Stomach (tissue), 4 donors: ENCODE results near the gene PDZRN3.

ENCODE experiments used
- CTCF ChIP-seq, 7 experiments: fragments of 450-650 bp in 4 of 7; fragments of 200-600 bp in 3 of 7; sonication (generic) in 3 of 7; IDR thresholded peaks; one replicate each; pipeline ENCODE4 v1.5.1; 2016 to 2019; ENCODE audit warnings: antibody characterized with exemption in 7 of 7, control low read depth in 2 of 7, mild to moderate bottlenecking in 1 of 7
- EP300 ChIP-seq: sonication (generic); formaldehyde crosslinking; IDR thresholded peaks from one replicate; pipeline ENCODE4 v1.6.1; 2017; ENCODE audit warnings: antibody characterized with exemption

GRCh38 chr3:73469331-73469730, 155.4 kb downstream of the PDZRN3 start:
- no peak for TF ChIP-seq EP300
- no peak for TF ChIP-seq CTCF (IDR thresholded peaks at IDR 0.05)
